OCI-LY3 (cell line): Measurements from ENCODE around the gene MLST8.

Experiments
- H2AFZ ChIP-seq: fragments of 200-600, 300-600 bp; shearing (Covaris generic); 2 replicates; pipeline ENCODE4 v1.6.0; 2014; ENCODE audit warnings: antibody characterized with exemption, low read depth, low read length
- H3K27ac ChIP-seq: fragments of 200-600, 300-600 bp; sonication (generic); 2 replicates; pipeline ENCODE4 v1.5.1; 2014; ENCODE audit warnings: mild to moderate bottlenecking, low read length, moderate library complexity, mixed read lengths
- H3K27me3 ChIP-seq: fragments of 200-600, 300-600 bp; sonication (generic); 2 replicates; pipeline ENCODE4 v1.6.1; 2014; ENCODE audit warnings: low read depth, low read length, mixed read lengths
- H3K36me3 ChIP-seq: fragments of 200-600, 300-600 bp; sonication (generic); replicated peaks from 2 replicates; pipeline ENCODE3; 2014; ENCODE audit warnings: low read depth, low read length, mixed read lengths
- H3K4me1 ChIP-seq: fragments of 300-600, 200-600 bp; sonication (generic); 2 replicates; pipeline ENCODE4 v1.6.1; 2014; ENCODE audit warnings: low read length, mixed read lengths
- H3K4me2 ChIP-seq: fragments of 200-600, 300-600 bp; sonication (generic); 2 replicates; pipeline ENCODE4 v1.6.1; 2014; ENCODE audit warnings: low read length, mixed read lengths
- H3K4me3 ChIP-seq: fragments of 300-600, 200-600 bp; sonication (generic); 2 replicates; pipeline ENCODE4 v1.5.1; 2014; ENCODE audit warnings: antibody characterized with exemption, mild to moderate bottlenecking, low read length, moderate library complexity
- H3K79me2 ChIP-seq: fragments of 300-600, 200-600 bp; shearing (Covaris generic); 2 replicates; pipeline ENCODE4 v1.6.1; 2014; ENCODE audit warnings: mild to moderate bottlenecking, low read length, mixed read lengths
- H3K9ac ChIP-seq: fragments of 300-600, 200-600 bp; shearing (Covaris generic); 2 replicates; pipeline ENCODE4 v1.6.0; 2014; ENCODE audit warnings: mild to moderate bottlenecking, low read length, moderate library complexity
- H3K9me3 ChIP-seq: fragments of 200-600, 300-600 bp; shearing (Covaris generic); 2 replicates; pipeline ENCODE4 v1.6.1; 2014; ENCODE audit warnings: low read length, mixed read lengths; ENCODE audit not compliant: insufficient read depth
- H4K20me1 ChIP-seq: fragments of 200-600, 300-600 bp; sonication (generic); 2 replicates; pipeline ENCODE4 v1.6.1; 2016; ENCODE audit warnings: low read length, mixed read lengths; ENCODE audit not compliant: insufficient read depth
- CTCF ChIP-seq: fragments of 200-600, 300-600 bp; sonication (generic); IDR thresholded peaks from 2 replicates; pipeline ENCODE4 v1.5.1; 2014; ENCODE audit warnings: antibody characterized with exemption, low read length, low read depth
- EZH2phosphoT487 ChIP-seq: fragments of 200-600 bp; shearing (Covaris generic); IDR thresholded peaks from 2 replicates; pipeline ENCODE4 v1.6.1; 2018; ENCODE audit warnings: antibody characterized with exemption, mixed run types, low read depth

MLST8 gene

GRCh38 chr16:2243781-2244180 lies 38.5 kb downstream of the MLST8 start:
- Histone ChIP-seq H3K4me2 (no peak overlapping the region), H4K20me1 (no peaks in the 10 kb centered on the region), H2AFZ (no peak overlapping the region), H3K27ac (no peak overlapping the region), H3K4me1 (no peaks in the 10 kb centered on the region), H3K27me3 (no peaks in the 10 kb centered on the region), H3K9me3 (no peaks in the 10 kb centered on the region), H3K79me2 (peaks cover 6% of the 10 kb centered on the region), H3K9ac (no peak overlapping the region), H3K4me3 (no peak overlapping the region), H3K36me3 (peaks cover 25% of the 10 kb centered on the region)
- TF ChIP-seq EZH2phosphoT487, result no peak
- no peak for TF ChIP-seq CTCF

- H3K79me2 ChIP-seq, result peaks cover 8% of the 10 kb centered on the region
- no peaks in the 10 kb centered on the region for H3K4me1 ChIP-seq
- peaks cover 25% of the 10 kb centered on the region for H3K36me3 ChIP-seq
- H2AFZ ChIP-seq, result no peak overlapping the region
- H3K27me3 ChIP-seq, result no peaks in the 10 kb centered on the region
- no peaks in the 10 kb centered on the region for H3K9me3 ChIP-seq
- TF ChIP-seq EZH2phosphoT487, result no peak
- TF ChIP-seq CTCF, result no peak
- no peak overlapping the region for H3K9ac ChIP-seq
- no peak overlapping the region for H3K4me2 ChIP-seq
- H3K4me3 ChIP-seq, result no peak overlapping the region
- no peak overlapping the region for H3K27ac ChIP-seq
- H4K20me1 ChIP-seq, result no peaks in the 10 kb centered on the region
These were observed 39.0 kb downstream of the MLST8 start for GRCh38 chr16:2244301-2244700.

GRCh38 chr16:2244926-2245795 lies 39.9 kb downstream of the MLST8 start:
- Histone ChIP-seq H3K9ac (no peak overlapping the region), H3K9me3 (no peaks in the 10 kb centered on the region), H2AFZ (no peak overlapping the region), H3K4me1 (peaks cover 3% of the 10 kb centered on the region), H3K27me3 (no peaks in the 10 kb centered on the region), H3K4me2 (no peak overlapping the region), H4K20me1 (no peaks in the 10 kb centered on the region), H3K4me3 (no peak overlapping the region), H3K36me3 (peaks cover 23% of the 10 kb centered on the region), H3K27ac (no peak overlapping the region), H3K79me2 (peaks cover 16% of the 10 kb centered on the region)
- TF ChIP-seq EZH2phosphoT487 (no peak), CTCF (no peak)

GRCh38 chr16:2246301-2246885 lies 41.1 kb downstream of the MLST8 start:
- H3K27me3 ChIP-seq, result no peaks in the 10 kb centered on the region
- H3K4me3 ChIP-seq, result no peak overlapping the region
- no peak overlapping the region for H3K9ac ChIP-seq
- H3K9me3 ChIP-seq, result no peaks in the 10 kb centered on the region
- H3K4me1 ChIP-seq, result peaks cover 6% of the 10 kb centered on the region
- TF ChIP-seq CTCF, result no peak
- TF ChIP-seq EZH2phosphoT487, result no peak
- H2AFZ ChIP-seq, result no peak overlapping the region
- no peak overlapping the region for H3K27ac ChIP-seq
- H3K4me2 ChIP-seq, result no peak overlapping the region
- H4K20me1 ChIP-seq, result no peaks in the 10 kb centered on the region
- peaks cover 23% of the 10 kb centered on the region for H3K36me3 ChIP-seq
- H3K79me2 ChIP-seq, result peaks cover 24% of the 10 kb centered on the region
